Vagina (tissue), 2 donors: ENCODE data around the gene DTD1.

Experiments used
- POLR2A ChIP-seq, 2 donors: fragments of 450-650 bp; IDR thresholded peaks; one replicate each; pipeline ENCODE4 v1.6.1; 2017; ENCODE audit warnings: antibody characterized with exemption in 2 of 2, mild to moderate bottlenecking in 2 of 2, moderate library complexity in 2 of 2
- TF ChIP-seq, protein P1 (sequence below), 3 experiments: fragments of 450-650 bp in 2 of 3; fragments of 200-600 bp in 1 of 3; sonication (generic) in 1 of 3; IDR thresholded peaks; one replicate each; pipeline ENCODE4 v1.5.1; 2017 to 2019; ENCODE audit warnings: antibody characterized with exemption in 3 of 3, mild to moderate bottlenecking in 2 of 3, moderate library complexity in 2 of 3

DNA sequence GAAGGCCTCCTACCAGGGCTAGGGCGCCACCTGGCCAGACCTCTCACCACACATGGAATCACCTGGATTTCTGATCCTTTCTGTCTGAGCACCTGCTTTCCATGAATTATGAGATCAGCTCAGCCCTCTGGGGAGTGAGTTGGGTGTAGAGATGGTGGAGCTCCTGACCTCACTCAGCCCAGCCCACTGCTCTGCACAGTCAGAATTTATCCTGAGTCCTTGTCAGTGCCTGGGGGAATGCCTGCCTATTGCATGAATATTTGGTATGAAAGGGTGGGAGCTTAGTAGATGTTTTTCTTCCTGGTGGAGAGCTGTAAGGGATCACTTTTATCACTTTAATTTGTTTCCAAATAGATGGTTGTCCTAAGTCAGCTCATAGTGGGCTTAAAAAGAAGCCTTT lies 47.5 kb downstream of the DTD1 start:
- TF ChIP-seq POLR2A (IDR thresholded peaks at IDR 0.05): no peak
- TF ChIP-seq, protein P1, sequence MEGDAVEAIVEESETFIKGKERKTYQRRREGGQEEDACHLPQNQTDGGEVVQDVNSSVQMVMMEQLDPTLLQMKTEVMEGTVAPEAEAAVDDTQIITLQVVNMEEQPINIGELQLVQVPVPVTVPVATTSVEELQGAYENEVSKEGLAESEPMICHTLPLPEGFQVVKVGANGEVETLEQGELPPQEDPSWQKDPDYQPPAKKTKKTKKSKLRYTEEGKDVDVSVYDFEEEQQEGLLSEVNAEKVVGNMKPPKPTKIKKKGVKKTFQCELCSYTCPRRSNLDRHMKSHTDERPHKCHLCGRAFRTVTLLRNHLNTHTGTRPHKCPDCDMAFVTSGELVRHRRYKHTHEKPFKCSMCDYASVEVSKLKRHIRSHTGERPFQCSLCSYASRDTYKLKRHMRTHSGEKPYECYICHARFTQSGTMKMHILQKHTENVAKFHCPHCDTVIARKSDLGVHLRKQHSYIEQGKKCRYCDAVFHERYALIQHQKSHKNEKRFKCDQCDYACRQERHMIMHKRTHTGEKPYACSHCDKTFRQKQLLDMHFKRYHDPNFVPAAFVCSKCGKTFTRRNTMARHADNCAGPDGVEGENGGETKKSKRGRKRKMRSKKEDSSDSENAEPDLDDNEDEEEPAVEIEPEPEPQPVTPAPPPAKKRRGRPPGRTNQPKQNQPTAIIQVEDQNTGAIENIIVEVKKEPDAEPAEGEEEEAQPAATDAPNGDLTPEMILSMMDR (IDR thresholded peaks at IDR 0.05): no peak
